Left ventricle myocardium superior (tissue), 1 donor: ENCODE results near the gene FMOD. TPM values are rescaled to one million over a fixed set of nuclear protein-coding genes. Genes with fewer than 3 reads are reported as not detected.

Experiments
- ATAC-seq: fragments of 200-7000 bp; cut with Tn5 transposase; one replicate; pipeline ENCODE4 v1.9.1; 2020; ENCODE audit warnings: mild to moderate bottlenecking, moderate library complexity
- DNase-seq: peaks from one replicate; pipeline ENCODE4 v3.0.0-alpha.2; 2020
- intact Hi-C: fragments of 100-400 bp; cut with micrococcal nuclease; formaldehyde crosslinking; loops from one replicate; pipeline ENCODE4 v1.11.0; 2022
- total RNA-seq: library from RNA; stranded (reverse); fragmentation: NEBNext Ultra II Directional; extraction: Animal tissue kit (Norgen Biotek cat#: 25700); gene quantifications from one replicate; pipeline ENCODE4 v1.2.1, GENCODE V29; 2021
- donor health status: DM: no; HTN: yes; CAD: no; lungs with severe emphysema.

FMOD gene
- total RNA-seq, 1 donor from 2014 or later, result 9.6 TPM

DNA sequence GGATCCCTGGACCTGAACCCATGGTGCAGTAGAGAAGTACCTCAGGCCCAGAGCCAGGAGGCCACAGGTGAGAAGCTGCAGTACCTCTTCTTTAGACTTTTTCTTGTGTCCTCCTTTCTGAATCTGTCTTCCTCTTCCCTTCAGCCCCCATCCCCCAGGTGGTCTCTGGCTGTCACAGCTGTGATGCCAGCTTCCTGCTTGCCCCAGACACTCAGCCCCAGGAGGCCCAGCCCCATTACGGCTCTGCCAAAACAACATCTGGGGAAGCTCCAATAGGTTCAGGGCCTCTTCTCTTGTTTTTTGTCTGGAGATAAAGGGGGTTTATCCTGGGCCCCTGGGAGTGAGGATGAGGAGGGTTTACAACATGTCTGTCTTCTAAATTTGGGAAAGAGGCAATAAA lies 55.1 kb downstream of the FMOD start:
- ATAC-seq (no peak), DNase-seq (no peak)
- intact Hi-C loops, result no loop called here

DNA sequence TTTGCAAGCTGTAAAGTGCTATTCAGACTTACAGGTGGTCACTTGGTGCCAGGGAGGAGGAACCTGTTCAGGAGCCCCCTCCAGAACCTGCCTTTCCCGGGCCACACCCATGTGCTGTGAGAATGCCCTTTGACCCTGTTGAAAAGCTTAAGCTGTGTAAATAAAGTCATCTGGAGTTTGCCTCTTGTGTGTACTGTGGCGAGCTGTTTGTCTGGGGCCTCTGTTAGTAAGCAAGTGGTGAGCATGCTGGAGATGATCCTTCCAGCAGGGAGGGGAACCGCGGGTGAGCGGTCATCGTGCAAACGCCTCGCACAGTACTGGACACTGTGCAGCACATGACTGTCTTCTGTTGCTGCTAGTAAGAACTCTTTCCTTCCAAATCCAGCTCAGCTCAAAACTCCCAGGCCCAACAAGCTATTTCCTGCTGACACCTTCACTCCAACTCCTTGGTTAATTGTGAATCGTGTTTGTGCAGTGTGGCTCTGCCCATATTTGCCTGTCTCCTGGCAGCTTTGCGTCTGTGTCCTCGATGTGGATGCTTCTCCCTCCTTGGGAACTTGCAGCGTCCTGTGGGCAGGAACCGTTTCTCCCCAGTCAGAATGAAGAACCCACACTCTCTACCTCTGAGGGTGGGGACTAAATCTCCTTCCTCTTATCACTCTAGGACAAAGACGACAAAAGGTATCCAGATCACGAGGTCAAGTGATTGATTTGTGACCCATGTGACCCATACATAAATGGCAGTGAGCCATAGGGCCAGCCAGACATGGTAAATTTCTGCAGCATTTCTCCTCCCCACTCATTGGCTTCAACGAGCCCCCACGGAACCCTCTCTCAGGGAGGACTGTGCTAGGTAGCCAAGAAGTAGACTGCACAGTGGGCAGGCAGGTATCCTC lies 59.5 kb downstream of the FMOD start:
- DNase-seq (no peak), ATAC-seq (no peak)
- intact Hi-C loops, result no loop called here

Other genes starting within 250 kb of the FMOD start
- gene ADORA1, start 223.4 kb downstream of the FMOD start, total RNA-seq, result 13.5 TPM
- gene MYBPH, start 175.3 kb downstream of the FMOD start, total RNA-seq, result not detected
- 1.0 TPM for gene CHI3L1, start 164.4 kb downstream of the FMOD start, total RNA-seq
- not detected for gene CHIT1, start 121.4 kb downstream of the FMOD start, total RNA-seq
- 41.3 TPM for gene BTG2, start 45.6 kb downstream of the FMOD start, total RNA-seq
- gene PRELP, start 124.7 kb upstream of the FMOD start, total RNA-seq, result 22.5 TPM
- not detected for gene OPTC, start 143.0 kb upstream of the FMOD start, total RNA-seq